ENCODE measurements around the gene UBXN7.
A peak's percentile ranks its signal among the peaks of the same experiment; 100 is the strongest.
"Not testable (repeated sequence)": the region's sequence is repeated elsewhere in the genome, so short reads cannot be mapped to it uniquely, and the experiment has no call there.

Gene UBXN7

GRCh38 chr3:196432137-196432879, at the start of gene UBXN7:
UBXN7 (minus strand) TSS chr3:196432427; CDS start chr3:196432399, 28 bp downstream.
- peak; percentile 65 for DNase-seq (ENCODE audit: extremely low read depth, low read depth)
- TF ChIP-seq CTCF (IDR thresholded peaks at IDR 0.05; ENCODE audit: low read depth, low read length, missing control alignments), result no peak
- peak within 1 kb of the TSS; percentile 96 for H3K4me3 ChIP-seq (replicated peaks; ENCODE audit: low read depth, low read length)

GRCh38 chr3:196477678-196478077, 45.5 kb upstream of the UBXN7 start:
- no peak overlapping the region for H3K4me3 ChIP-seq (replicated peaks; ENCODE audit: low read depth, low read length)
- DNase-seq (ENCODE audit: extremely low read depth, low read depth), result no peak
- TF ChIP-seq CTCF (IDR thresholded peaks at IDR 0.05; ENCODE audit: low read depth, low read length, missing control alignments), result no peak

GRCh38 chr3:196472286-196472685, 40.1 kb upstream of the UBXN7 start:
- TF ChIP-seq CTCF (IDR thresholded peaks at IDR 0.05; ENCODE audit: low read depth, low read length, missing control alignments), result no peak
- no peak for DNase-seq (ENCODE audit: extremely low read depth, low read depth)
- H3K4me3 ChIP-seq (replicated peaks; ENCODE audit: low read depth, low read length), result no peak overlapping the region

GRCh38 chr3:196471551-196471950, 39.3 kb upstream of the UBXN7 start:
- no peak overlapping the region for H3K4me3 ChIP-seq (replicated peaks; ENCODE audit: low read depth, low read length)
- no peak for DNase-seq (ENCODE audit: extremely low read depth, low read depth)
- no peak for TF ChIP-seq CTCF (IDR thresholded peaks at IDR 0.05; ENCODE audit: low read depth, low read length, missing control alignments)

GRCh38 chr3:196470182-196470581, 38.0 kb upstream of the UBXN7 start:
- not testable (repeated sequence) for H3K4me3 ChIP-seq (replicated peaks; ENCODE audit: low read depth, low read length); DNase-seq (ENCODE audit: extremely low read depth, low read depth)

GRCh38 chr3:196463804-196464203, 31.6 kb upstream of the UBXN7 start:
- no peak for TF ChIP-seq CTCF (IDR thresholded peaks at IDR 0.05; ENCODE audit: low read depth, low read length, missing control alignments)
- DNase-seq (ENCODE audit: extremely low read depth, low read depth), result no peak
- no peak overlapping the region for H3K4me3 ChIP-seq (replicated peaks; ENCODE audit: low read depth, low read length)

- DNase-seq (ENCODE audit: extremely low read depth, low read depth), result no peak
- no peak for TF ChIP-seq CTCF (IDR thresholded peaks at IDR 0.05; ENCODE audit: low read depth, low read length, missing control alignments)
- H3K4me3 ChIP-seq (replicated peaks; ENCODE audit: low read depth, low read length), result no peak overlapping the region
Observed at GRCh38 chr3:196463478-196463756, 31.2 kb upstream of the UBXN7 start.

GRCh38 chr3:196462680-196463477, 30.7 kb upstream of the UBXN7 start:
- DNase-seq (ENCODE audit: extremely low read depth, low read depth); H3K4me3 ChIP-seq (replicated peaks; ENCODE audit: low read depth, low read length): not testable (repeated sequence)
